NCI-H82 (cell line): Measurements from ENCODE around the gene EHBP1L1.
A peak's percentile ranks its signal among the peaks of the same experiment; 100 is the strongest.

Experiments used
- DNase-seq: peaks from one replicate; lab custom pipeline; 2025; lab: John Stamatoyannopoulos, UW

EHBP1L1 gene

DNA sequence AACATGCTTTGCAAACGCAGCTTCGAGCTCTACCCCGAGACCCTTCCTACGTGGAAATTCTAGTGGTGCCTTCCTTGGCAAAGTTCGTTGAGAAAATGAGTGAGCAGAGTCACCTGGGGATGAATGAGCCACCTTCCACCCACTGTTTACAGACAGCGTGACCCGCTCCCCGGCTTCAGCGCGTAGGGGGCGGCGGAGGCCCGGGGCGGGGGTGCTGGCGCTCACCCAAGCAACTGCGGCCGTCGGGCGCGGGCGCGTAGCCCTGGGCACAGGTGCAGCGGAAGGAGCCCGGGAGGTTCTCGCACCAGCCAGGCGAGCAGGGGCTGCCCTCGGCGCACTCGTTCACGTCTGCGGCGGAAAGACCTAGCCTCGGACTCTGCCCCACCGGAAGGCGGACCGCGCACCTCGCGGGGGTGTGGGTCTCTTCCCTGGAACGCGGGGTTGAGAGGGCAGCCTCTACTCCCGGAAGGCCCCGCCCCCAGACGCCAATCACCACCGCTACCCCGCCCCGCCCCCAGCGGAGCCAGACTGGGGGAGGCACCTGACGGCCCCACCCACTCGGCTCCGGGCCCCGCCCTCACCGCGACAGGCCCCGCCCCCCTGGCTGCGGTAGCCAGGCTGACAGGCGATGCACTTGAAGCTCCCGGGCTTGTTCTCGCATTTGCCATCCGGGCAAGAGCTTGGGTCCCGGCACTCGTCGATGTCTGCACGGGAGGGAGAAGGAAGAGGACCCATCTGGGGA, 29.5 kb upstream of the EHBP1L1 start:
- peak; percentile 82 for DNase-seq

DNA sequence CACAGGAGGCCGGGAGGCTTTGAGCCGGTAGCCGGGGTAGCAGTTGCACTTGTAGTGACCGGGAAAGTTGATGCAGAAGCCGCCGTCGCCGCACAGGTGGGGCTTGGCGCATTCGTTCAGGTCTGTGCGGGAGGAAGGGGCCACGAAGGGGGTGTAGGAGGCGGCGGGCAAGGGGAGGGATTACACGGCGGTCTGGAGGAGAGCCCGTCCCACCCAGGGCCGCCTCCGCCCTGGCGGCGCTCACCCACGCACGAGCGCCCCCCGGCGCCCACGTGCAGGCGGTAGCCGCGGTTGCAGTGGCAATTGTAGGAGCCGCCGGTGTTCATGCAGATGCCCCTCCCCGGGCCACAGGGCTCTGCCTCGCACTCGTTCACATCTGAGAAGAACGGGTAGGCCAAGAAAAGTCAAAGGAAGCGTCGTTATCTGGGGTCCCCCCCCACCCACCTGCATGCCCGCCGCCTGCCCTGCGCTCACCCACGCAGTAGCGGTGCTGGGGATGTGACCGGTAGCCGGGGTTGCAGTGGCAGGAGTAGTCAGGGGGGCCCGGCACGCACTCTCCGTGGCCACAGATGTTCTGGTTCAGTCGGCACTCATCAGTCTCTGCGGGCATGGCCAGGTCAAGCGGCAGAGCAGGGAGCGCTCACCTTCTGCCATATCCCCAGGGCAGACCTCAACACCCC, 28.3 kb upstream of the EHBP1L1 start:
- no peak for DNase-seq

DNA sequence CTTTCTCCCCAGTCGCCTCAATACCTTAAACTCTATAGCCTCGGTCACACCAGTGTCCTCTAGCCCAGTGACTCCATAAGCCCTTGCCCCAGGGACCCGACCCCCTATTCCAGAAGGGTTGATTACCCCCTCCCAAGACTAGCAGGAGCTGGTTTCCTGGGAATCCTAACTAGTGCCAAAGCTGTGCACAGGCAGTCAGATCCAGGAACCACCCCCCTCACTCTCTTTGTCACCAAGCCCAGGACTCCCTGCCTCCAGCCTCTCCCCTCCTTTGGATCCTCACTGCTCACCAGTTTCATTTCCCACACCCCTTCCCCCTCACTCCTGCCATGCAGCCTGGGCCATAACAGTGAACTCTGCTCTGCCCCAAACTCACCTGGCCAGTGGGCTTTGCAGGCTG, 27.5 kb upstream of the EHBP1L1 start:
- DNase-seq = no peak

DNA sequence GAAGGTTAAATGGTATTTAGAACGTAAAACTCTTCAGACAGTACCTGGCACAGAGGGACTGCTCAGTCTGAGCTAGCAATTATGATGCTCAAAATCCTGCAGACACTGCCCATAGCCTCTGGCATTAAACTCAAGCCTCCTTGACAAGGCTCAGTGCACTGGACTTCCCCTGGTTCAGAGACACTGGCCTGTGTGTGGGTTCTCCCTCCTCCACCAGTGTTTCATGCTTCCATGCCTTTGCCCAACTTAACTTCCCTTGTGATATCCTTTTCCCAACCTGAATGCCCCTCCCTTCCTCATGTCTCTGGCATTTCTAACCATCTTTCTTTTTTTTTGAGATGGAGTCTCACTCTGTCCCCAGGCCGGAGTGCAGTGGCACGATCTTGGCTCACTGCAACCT, 26.8 kb upstream of the EHBP1L1 start:
- DNase-seq = no peak

DNA sequence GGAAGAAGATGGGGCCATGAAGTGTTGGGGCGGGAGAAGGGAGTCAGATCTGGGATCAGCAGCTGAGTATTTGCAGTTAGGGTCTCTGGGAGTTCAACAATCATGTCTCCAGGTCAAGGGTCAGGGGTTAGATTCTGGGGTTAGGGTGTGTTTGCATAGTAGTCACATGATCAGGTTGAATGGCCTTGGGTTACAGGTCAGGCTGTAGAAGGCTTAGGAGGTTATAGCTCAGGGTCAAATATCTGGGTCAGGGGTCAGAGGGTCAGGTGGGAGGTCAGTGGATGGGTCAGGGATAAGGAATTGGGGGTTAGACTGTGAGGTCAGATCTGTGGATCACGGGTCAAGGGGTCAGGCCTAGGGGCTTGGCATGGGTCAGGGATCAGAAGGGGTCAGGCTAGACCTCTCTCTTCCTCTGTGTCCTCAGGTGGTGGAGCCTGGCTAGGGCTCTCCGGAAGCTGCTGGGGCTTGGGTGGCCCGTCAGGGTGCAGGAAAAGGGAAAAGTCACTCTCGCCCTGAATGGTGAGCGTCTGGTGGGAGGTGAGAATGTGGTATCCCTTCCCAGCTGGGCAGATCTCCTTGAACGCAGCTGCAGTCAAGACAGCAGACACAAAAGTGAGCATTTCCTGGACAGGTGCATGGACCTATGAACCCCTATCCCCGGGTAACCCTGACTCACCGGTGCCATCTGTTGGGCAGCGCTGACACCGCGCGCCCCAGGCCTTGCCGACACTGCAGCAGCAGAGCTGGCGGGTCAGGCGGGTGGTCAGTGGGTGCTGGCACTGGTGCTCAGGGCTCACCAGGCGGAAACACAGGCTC, 24.1 kb upstream of the EHBP1L1 start:
- peak; percentile 66 for DNase-seq

DNA sequence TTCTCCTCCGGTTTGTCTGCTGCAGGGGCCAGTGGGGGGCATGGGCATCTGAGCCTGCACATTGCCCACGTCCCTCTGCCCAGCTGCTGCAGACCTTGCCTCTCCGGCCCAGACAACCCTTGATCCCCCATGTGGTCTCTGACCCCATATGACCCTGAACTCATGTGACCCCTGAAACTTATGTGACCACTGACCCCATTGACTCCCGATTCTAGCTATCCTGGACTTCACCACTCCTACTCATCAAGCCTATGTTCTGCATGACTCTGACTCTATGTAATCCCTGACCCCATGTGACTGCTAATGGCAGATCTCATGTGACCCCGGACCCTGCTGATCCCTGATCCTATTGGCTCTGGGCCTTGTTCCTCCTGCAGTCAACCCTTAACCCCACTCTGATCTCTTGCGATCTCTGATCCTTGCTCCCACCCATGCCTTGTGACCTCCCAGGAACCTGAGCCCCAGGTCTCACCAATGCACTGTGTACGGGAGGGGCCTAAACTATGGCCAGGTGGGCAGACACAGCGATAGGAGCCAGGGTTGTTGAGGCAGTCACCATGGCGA, 23.4 kb upstream of the EHBP1L1 start:
- peak; percentile 77 for DNase-seq

DNA sequence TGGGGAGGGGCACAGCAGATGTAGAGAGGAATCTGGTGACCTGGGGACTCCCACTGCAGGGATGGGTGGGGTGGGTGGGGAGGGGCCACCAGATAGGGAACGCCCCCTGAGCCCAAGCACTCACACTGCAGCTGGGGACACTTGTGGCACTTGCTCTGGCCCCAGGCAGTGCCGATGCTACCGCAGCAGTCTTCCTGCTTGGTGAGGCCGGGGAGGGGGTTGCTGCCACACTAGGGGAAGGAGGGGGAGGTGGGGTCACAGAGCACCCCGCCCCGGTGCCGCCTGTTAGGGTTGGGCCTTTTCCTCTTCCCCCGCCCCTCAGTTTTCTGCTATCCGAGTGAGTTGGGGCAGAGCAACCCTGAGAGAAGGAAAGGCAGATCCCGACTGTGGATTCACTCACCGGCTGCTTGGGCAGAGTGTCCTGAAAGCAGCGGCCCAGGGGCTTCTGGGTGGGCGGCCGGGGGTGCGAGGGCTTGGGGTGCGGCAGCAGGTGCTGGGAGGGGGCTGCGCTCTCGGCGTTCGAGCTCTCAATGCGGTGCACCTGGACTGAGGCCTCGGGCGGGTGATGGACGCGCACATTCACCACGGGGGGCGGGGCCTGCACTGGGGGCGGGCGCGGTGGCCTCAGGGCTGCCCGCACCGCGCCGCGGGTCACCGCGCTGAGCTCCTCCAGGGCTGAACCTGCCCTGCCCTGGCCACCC, 22.4 kb upstream of the EHBP1L1 start:
- peak; percentile 65 for DNase-seq

DNA sequence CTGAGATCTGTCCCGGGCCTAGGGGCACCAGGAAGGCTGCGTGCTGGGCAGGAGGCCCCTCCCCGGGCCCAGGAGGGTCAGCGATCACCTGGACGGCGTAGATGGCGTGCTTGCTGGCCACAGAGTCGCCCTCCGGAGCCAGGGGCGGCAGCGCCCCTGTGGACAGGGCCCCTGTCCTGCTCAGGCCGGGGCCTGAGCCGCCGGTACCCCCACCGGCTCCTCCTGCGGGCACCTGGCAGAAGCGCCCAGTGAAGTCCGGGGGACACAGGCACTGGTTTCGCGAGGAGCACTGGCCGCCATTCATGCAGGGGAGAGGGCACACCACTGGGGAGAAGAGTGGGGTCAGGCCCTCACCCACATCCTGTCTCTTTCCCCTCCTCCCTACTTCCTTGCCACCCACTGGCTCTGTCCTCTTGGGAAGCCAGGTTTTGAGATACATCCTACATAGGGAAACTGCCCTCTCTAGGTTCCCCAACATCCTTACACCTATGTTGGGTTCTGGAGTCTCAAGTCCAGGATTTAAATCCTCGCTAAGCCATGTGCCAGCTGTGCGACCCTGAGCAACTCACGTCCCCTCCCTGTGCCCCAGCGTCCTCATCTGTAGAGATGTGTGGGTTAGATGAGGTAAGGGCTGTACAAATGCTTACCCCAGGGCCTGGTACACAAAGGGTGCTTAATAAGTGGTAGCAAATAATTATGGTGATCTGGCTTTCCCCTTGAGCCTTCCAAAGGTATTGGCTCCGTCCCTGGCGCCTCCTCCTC, 21.6 kb upstream of the EHBP1L1 start:
- peak; percentile 55 for DNase-seq

DNA sequence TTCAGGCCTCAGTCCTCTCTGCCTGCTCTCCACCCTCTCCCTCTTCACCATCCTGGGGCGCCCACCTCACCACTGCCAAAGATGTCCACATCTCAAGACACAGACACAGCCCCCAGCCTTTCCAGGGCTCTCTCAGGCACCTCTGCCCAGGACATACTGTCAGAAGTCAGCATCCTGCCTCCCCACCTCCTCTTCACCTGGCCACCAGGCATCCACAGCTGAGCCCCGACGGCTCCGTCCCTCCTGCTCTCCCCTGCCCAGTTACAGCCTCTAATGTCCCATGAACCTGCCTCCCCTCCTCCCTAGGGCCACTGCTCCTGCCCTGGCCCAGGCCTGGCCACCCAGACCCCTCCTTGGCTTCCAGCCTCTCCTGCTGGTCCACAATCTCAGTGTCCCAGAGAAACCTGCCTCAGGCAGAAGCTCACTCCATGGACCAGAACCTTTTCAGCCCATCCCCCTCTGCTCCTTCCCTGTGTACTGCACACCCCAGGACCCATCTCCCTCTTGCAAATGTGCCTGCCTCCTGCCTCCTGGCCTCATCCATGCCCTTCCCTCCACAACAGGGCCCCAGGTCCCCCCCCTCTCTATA, 20.9 kb upstream of the EHBP1L1 start:
- DNase-seq = peak; percentile 14

DNA sequence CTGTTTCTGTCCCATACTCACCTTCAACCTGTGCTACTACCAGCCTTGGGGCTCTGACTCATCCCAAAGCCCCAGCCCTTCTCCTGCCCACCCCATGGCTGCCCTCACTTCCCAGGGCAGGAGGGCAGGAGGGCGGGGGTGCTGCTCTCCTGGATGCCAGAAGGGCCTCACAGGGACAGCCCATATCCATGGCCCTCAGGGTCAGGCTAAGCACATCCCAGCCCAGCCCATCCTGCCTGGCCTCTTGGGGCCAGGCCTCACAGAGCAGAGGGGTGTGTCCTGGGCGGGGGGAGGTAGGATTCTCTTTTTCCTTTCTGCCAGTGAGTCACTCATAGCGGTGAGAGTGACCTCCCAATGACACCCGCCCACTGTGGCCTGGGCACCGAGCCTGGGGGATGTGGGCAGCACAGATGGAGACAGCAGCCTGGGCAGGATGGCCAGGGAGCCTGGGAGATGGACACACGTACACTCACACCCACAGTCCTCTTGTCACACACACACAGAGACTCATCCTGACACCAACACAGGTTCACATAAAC, 20.1 kb upstream of the EHBP1L1 start:
- no peak for DNase-seq

DNA sequence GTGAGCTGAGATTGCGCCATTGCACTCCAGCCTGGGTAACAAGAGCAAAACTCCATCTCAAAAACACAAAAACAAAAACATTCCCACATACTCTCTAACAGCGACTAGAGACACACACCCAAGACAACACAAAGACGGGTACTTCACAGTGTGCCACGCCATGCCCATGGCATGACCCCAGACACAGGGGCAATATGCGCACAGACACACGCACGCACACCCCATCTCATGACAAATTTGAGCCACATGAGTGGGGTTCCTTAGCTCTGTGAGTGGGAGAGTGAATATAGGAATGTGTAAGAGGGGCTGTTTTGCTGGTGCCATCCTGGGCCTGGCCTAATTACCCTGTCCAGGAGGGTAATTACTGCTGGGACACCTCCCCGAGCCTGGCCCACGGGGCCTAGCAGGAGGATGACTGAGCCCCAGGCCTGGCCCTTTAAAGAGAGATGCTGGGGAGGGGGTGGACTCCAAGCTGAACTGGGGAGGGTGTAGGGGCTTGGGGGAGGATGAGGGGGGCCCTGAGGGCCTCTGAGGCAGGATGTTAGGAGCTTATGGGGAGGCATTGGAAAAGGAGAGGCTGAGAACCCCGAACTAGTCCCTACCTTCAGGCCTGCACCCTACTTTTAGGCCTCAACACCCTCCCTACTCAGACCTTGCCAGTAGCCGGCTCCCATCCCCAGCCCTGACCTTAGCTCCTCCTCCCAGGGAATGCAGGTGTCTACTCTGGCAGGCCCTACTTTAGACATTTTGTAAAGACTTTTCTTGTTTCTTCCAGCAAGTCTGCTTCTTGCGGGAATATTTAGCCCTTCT, 19.2 kb upstream of the EHBP1L1 start:
- no peak for DNase-seq

DNA sequence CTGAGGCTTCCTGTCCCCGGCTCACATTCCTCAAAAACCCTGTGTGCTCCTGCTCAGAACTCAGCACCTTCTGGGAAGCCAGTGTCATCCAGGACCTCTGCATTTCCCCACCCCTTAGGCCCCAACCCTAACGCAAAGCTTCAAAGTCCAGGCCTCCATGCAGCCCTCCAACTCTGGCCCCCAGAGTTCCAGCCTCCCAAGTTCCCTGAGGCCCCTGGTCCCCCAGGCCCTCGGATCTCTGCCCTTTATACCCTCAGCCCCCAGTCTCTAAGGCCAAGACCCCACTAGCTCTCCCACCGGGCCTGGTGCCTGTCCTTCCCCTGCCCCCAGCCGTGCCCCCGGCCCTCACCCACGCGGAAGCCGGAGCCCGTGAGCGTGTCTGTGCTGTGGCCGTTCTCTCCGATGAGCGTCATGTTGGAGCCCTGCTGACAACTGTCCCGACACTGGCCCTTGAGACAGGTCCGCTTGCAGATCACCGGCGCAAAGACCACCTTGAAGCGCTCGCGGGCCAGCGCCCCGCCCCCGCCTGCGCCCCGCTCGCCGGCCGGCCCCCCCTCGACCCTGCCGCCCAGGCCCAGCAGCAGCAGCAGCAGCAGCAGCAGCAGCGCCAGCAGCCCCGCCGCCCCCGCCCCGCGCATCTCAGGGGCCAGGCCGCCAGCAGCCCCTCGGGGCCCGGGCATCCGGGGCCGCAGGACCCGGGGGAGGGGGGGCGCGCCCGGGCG, 18.4 kb upstream of the EHBP1L1 start:
- no peak for DNase-seq

DNA sequence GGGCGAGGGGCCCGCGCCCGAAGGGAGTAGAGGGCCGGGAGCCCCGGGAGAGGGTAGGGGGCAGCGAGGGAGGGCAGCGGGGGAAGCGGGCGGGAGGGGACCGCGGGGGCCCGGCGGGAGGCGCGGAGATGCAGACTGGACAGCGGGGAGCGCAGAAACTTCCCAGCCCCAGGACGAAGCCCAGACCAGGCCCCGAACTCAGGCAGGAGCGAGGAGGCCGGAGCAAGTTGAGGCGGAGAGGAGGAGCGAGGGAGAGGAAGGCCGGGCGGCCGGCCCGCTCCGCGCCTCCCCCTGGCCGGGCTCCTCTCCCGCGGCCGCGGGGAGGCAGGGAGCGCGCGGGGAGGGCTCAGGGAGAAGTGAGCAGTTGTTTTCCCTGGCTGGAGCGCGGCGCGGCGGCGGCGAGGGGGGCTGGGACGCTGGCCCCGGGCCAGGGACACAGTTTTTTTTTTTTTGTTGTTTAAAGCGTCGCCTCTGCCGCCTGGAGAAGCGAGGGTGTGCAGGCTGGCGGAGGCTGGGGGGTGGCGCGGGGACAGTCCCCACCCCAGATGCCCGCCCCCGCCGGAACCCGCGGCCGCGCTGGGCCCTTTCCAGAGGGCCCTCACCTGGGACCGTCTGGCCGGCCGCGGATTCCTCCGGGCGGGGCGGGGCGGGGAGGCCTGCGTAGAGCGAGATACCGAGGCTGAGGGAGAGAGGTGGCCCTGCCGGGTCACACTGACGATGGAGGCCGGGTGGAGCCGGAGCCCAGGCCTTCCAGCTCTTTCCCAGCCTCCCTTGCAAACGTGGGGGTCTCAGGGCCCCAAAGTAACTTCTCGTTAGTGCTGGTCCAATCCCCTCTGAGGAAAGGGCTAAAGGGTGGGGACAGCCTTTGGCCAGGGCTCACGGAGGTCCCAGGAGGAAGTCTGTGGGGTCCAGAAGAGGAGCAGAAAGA, 17.6 kb upstream of the EHBP1L1 start, which contains the start of gene LTBP3:
Gene LTBP3, minus strand, starts transcription at position 358 of the 928 bp plus-strand sequence. CDS start 400 bp downstream, outside the sequence.
- DNase-seq = peak; percentile 67

DNA sequence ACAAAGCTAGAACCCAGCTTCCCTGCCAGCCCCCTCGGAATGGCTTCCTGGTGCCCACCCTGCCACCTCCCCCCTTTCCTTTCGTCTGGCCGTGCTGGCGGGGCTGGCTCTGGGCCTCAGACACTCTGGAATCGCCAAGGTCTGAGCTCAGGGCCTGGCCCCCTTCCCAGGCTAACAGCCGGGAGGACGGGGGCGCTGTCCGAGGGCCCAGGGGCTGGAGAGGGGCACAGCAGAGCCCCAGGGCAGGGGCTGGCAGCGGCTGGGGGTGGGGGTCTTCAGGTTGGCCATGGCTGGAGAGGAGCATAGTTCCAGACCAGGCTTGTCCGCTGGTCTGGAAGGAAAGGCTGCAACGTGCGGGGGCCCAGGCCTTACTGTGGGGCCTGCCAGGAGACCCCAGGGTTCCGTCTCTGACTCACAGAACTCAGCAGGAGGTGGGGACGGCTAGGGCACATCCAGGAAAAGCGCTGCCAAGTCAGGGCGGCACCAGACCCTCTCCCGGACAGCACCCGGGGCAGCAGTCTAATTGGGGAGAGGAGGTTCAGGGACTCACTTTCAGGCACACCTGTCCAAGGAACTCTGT, 16.8 kb upstream of the EHBP1L1 start:
- no peak for DNase-seq

DNA sequence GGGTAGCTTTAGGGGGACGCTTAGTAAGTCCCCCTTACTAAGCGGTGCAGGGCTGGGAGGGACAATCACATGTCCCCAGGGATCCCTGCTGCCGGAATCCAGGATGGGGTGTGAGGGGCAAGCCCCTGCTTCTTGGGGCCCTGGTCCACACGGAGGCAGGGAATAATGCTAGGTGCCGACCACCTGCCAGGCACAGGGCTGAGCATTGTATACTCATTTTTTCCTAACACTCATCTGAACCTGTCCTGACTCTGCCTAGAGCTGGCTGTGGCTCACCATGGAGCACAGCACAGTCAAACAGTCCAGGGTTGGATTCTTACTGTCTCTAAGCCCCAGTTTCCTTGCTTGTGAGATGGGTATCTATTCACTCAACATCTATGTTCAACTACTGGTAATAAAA, 16.3 kb upstream of the EHBP1L1 start:
- no peak for DNase-seq

DNA sequence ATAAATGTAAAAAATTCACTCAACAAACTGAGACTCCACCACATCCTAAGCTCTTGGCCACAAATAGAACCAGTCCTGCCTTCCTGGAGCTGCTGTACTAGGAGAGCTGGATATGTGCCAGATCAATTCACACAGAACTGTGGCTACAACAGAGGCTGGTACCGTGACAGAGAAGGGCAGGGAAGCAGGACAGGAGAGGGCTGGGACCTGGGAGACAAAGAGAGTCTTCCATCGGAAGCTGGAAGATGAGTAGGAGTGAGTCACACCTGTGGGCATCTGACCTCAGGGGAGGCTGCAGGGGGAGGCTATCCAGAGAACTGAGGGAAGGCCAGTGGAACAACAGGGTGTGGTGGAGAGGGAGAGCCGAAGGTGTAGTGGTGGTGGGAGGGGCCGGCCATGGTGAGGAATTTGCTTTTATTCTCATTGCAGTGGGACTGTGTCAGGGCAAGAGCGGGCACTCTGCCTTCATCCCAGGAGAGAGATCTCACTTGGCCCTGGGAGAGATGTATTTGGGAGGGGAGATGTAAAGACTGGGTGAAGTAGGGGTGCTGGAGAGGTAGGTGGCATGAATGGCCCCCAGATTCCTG, 15.8 kb upstream of the EHBP1L1 start:
- peak; percentile 13 for DNase-seq
